Type B pancreatic cell (in vitro differentiated cells): ENCODE data around the gene VCP. TPM values are rescaled to one million over a fixed set of nuclear protein-coding genes. Genes with fewer than 3 reads are reported as not detected.

ENCODE experiments used
- DNase-seq: peaks from one replicate; pipeline ENCODE4 v3.0.0; 2021; ENCODE audit warnings: mixed read lengths; ENCODE audit not compliant: unreplicated experiment; ENCODE audit errors: extremely low spot score
- H3K27ac Mint-ChIP-seq: 2 replicates; pipeline ENCODE4 v1.8.0; 2021; ENCODE audit warnings: mild to moderate bottlenecking, mixed read lengths
- H3K27me3 Mint-ChIP-seq: 2 replicates; pipeline ENCODE4 v1.8.0; 2021; ENCODE audit warnings: mixed read lengths
- H3K36me3 Mint-ChIP-seq: 2 replicates; pipeline ENCODE4 v1.8.0; 2021; ENCODE audit warnings: mixed read lengths
- H3K4me1 Mint-ChIP-seq: one replicate; pipeline ENCODE4 v1.8.0; 2021; ENCODE audit warnings: mixed read lengths; ENCODE audit not compliant: unreplicated experiment
- H3K4me3 Mint-ChIP-seq: 2 replicates; pipeline ENCODE4 v1.8.0; 2021; ENCODE audit warnings: mild to moderate bottlenecking, mixed read lengths
- H3K9me3 Mint-ChIP-seq: 2 replicates; pipeline ENCODE4 v1.8.0; 2021; ENCODE audit warnings: mixed read lengths
- total RNA-seq: library from RNA; stranded (reverse); gene quantifications from 2 replicates; pipeline ENCODE4 v1.2.1, GENCODE V29; 2021; ENCODE audit warnings: low replicate concordance
- TF ChIP-seq, protein P1 (sequence below): fragments of 200-600 bp; sonication (generic); conservative IDR thresholded peaks from 2 replicates; pipeline ENCODE4 v1.5.0; 2021; ENCODE audit warnings: antibody characterized with exemption, mild to moderate bottlenecking

VCP gene
- total RNA-seq, 1 donor from 2014 or later: 285 TPM

DNA sequence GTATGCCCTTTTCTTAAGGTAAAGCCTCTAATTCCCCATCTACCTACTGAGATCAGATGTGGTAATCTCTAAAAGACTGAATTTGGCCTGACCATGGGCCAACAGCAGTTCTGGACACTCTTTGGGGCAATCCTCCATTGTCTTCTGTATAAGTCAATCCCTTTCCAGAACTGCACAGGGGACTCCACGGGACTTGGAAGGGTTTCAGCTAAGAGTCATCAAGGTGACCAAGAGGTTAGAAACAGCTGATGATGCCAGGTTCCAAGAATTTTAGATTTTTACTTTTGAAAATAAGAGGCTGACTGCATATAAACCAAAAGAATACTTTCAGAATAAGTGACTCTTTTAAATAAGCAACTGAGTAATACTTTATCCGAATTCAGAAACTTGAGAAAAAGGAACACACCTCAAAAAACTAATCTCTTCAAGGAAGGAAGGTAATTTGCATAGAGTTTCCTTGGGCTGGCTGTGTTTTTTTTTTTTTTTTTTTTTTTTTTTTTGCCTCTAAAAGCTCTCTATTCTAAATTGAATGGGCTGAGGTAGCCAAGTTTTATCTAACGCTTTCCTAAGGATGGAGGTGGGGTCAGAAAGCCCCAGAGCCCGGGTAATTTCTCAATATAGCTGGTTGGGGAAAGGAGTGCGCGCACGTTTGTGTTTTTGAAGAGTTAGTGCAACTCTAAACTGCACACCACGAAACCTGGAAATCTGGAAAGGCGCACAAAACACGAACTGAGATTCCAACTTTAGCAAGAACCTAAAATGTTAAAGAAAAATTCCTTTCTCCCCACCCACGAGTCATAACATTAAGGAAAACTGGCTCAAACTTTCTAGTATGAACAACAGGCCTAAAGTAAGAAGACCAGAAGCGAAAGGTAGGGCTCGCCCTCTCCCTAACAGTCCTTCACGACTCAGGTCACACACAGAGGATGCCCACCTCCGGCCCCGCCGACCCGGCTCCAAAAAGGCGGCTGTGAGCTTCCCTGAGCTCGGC lies 1.3 kb downstream of the VCP start:
- TF ChIP-seq, protein P1, sequence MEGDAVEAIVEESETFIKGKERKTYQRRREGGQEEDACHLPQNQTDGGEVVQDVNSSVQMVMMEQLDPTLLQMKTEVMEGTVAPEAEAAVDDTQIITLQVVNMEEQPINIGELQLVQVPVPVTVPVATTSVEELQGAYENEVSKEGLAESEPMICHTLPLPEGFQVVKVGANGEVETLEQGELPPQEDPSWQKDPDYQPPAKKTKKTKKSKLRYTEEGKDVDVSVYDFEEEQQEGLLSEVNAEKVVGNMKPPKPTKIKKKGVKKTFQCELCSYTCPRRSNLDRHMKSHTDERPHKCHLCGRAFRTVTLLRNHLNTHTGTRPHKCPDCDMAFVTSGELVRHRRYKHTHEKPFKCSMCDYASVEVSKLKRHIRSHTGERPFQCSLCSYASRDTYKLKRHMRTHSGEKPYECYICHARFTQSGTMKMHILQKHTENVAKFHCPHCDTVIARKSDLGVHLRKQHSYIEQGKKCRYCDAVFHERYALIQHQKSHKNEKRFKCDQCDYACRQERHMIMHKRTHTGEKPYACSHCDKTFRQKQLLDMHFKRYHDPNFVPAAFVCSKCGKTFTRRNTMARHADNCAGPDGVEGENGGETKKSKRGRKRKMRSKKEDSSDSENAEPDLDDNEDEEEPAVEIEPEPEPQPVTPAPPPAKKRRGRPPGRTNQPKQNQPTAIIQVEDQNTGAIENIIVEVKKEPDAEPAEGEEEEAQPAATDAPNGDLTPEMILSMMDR: no peak
- H3K36me3 Mint-ChIP-seq: peaks cover 53% of the 10 kb centered on the region
- DNase-seq: no peak
- H3K4me1 Mint-ChIP-seq: peaks cover 26% of the 10 kb centered on the region
- no peaks in the 10 kb centered on the region for H3K9me3 Mint-ChIP-seq
- peak overlapping the region; percentile 97 for H3K27ac Mint-ChIP-seq
- H3K27me3 Mint-ChIP-seq: no peaks in the 10 kb centered on the region
- peak overlapping the region; percentile 95 for H3K4me3 Mint-ChIP-seq

DNA sequence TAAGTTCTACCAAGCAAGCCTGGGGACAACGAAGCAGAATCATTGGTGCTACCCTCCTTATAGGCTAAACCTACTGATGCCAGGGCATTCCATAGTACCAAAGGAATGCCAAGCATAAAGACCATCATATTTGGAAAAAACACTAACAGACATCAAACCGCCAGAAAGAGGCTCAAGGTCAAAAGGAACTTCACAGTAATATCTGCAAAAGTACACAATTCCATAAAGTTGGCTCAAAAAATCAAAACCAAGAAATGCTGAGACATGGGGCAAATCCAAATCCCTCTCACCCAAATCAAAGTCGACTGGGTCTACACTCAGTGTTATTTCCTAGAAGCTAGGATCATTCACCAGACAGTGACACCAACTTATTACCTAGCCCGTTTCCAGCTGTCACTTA lies 3.4 kb downstream of the VCP start:
- Mint-ChIP-seq H3K9me3 (no peaks in the 10 kb centered on the region), H3K4me1 (peaks cover 26% of the 10 kb centered on the region), H3K27me3 (no peaks in the 10 kb centered on the region), H3K4me3 (peak overlapping the region; percentile 71), H3K27ac (peak overlapping the region; percentile 68), H3K36me3 (peaks cover 51% of the 10 kb centered on the region)
- TF ChIP-seq, protein P1: no peak
- no peak for DNase-seq

- H3K9me3 Mint-ChIP-seq: no peaks in the 10 kb centered on the region
- H3K36me3 Mint-ChIP-seq: peaks cover 56% of the 10 kb centered on the region
- no peak overlapping the region for H3K4me3 Mint-ChIP-seq
- no peak for DNase-seq
- H3K4me1 Mint-ChIP-seq: peaks cover 20% of the 10 kb centered on the region
- TF ChIP-seq, protein P1: no peak
- no peak overlapping the region for H3K27ac Mint-ChIP-seq
- H3K27me3 Mint-ChIP-seq: no peaks in the 10 kb centered on the region
These were observed 5.4 kb downstream of the VCP start for GRCh38 chr9:35067056-35067455.

- TF ChIP-seq, protein P1: no peak
- no peaks in the 10 kb centered on the region for H3K27me3 Mint-ChIP-seq
- peaks cover 80% of the 10 kb centered on the region for H3K36me3 Mint-ChIP-seq
- no peaks in the 10 kb centered on the region for H3K4me1 Mint-ChIP-seq
- H3K4me3 Mint-ChIP-seq: no peak overlapping the region
- no peaks in the 10 kb centered on the region for H3K9me3 Mint-ChIP-seq
- DNase-seq: no peak
- H3K27ac Mint-ChIP-seq: no peak overlapping the region
These were observed 11.7 kb downstream of the VCP start for GRCh38 chr9:35060548-35061207.

DNA sequence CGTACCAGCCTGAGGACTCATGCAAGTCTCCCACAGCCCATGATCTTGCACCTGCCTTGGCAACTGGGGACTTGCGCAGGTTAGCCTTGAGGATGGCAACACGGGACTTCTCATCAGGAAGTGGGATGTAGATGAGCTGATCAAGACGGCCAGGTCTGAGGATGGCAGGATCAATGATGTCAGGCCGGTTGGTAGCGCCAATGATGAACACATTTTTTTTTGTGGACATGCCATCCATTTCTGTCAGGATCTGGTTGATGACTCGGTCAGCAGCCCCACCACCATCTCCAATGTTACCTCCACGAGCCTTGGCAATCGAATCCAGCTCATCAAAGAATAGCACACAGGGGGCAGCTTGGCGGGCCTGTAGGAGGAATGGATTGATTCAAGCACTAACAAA lies 13.0 kb downstream of the VCP start:
- H3K9me3 Mint-ChIP-seq: no peaks in the 10 kb centered on the region
- no peak for DNase-seq
- H3K27me3 Mint-ChIP-seq: no peaks in the 10 kb centered on the region
- peaks cover 84% of the 10 kb centered on the region for H3K36me3 Mint-ChIP-seq
- H3K4me1 Mint-ChIP-seq: no peaks in the 10 kb centered on the region
- no peak overlapping the region for H3K4me3 Mint-ChIP-seq
- TF ChIP-seq, protein P1: no peak
- H3K27ac Mint-ChIP-seq: no peak overlapping the region
